Adrenal gland (tissue), 5 donors: Measurements from ENCODE around the gene HHEX.

Source experiments
- CTCF ChIP-seq, 6 experiments: fragments of 450-650 bp in 4 of 6; fragments of 200-600 bp in 2 of 6; sonication (generic) in 1 of 6; IDR thresholded peaks; 1 replicate in 5 of 6; 2 replicates in 1 of 6; pipeline versions ENCODE4 v1.5.1 to v1.8.0; 2016 to 2021; ENCODE audit warnings: antibody characterized with exemption in 6 of 6, mild to moderate bottlenecking in 2 of 6, moderate library complexity in 1 of 6
- POLR2A ChIP-seq, 2 donors: fragments of 450-650 bp; IDR thresholded peaks; one replicate each; pipeline ENCODE4 v1.6.1; 2017; ENCODE audit warnings: antibody characterized with exemption in 2 of 2, mild to moderate bottlenecking in 2 of 2, moderate library complexity in 1 of 2
- donor health status: DM: no; HTN: no; CAD: no.

GRCh38 chr10:92734301-92734700 lies 44.5 kb downstream of the HHEX start:
- TF ChIP-seq CTCF (IDR thresholded peaks at IDR 0.05) (no peak), POLR2A (IDR thresholded peaks at IDR 0.05) (no peak)
